ENCODE measurements around the gene LRRC28.
"Not testable (repeated sequence)": the region's sequence is repeated elsewhere in the genome, so short reads cannot be mapped to it uniquely, and the experiment has no call there.

The LRRC28 gene

DNA sequence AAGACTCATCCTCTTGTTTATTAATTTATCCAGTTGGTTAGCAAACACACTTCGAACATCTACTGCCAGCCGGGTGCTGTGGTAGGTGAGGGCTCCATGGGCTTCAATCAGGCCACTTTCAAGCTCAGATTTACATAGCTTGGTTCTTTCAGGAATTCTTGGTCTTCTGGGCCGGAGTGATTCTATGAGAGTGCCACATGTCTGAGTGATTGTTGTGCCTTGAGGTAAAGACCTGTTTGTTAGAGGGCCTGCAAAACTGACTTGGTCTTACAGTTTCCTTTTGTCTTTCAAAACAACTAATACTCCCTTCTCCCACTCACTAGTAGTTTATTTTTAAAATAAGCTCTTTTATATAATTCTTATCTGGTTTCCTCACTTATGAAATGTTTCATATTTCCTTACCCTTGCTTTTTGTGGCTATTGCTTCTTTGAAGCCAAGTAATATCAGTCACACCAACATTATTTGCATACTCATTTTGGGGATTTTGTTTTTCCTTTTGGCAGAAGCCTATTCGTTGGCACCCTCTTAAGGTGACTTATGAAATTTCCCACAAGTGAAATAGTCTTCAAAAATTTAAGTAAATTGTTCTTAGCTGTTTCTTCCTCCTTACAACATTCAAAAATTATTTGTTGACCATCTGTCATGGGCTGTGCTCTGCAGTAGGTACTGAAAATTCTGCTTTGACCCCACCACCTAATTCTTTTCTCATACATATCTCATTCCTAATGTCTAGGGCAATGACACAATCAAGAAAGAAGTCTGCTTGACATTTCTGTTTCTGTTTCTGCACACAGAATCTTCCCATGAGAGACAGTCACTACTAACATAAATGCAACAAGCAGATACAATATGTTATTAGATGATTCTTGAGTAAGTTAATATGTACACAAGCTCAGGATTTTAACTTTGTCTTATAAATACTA lies 120.2 kb downstream of the LRRC28 start:
- Histone ChIP-seq H3K4me1 (ENCODE audit: control insufficient read depth in 1 of 2, insufficient read depth in 2 of 2, low read length in 2 of 2) (no peaks in the 10 kb centered on the region), H3K27me3 (ENCODE audit: low read depth, low read length) (no peaks in the 10 kb centered on the region), H3K36me3 (ENCODE audit: control insufficient read depth in 1 of 2, insufficient read depth in 2 of 2, low read length in 2 of 2) (peaks cover 0 to 22% of the 10 kb centered on the region in 2 donors), H3K27ac (ENCODE audit: low read length) (no peak overlapping the region), H3K4me3 (ENCODE audit: low read depth in 1 of 2, low read length in 2 of 2) (no peak overlapping the region), H3K9me3 (ENCODE audit: control insufficient read depth in 1 of 2, low read length in 2 of 2) (peaks cover 0 to 10% of the 10 kb centered on the region in 2 donors)

DNA sequence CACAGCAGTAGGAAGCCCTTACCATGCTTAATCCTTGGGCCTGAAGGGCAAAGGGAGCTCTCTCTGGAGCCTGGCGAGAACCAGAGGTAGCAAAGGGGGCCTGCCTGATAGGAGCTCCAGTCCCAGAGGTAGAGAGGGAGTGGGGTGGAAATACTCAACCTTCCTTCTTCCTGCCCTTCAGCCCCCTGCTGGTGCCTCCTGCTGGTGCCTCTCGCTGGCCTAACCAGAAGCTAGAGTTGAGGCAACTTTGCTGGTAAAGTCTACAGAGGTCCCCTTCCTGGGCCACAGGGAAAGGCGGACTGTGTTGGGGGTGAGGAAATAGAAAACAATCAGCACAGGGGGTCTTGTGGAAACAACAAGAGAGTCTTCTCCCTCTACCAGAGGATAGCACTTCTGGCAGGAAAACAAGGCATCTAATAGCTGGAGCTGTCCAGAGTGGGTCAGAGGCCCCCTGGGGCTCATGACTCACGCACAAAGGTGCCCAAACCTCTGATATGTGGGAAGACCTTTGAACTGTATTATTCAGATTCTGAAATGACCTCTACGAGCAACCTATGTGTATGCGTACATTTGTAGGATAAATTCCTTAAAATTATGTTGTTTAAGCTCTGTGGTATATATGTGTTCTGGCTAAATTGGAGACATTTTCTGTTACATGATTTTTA lies 133.9 kb downstream of the LRRC28 start:
- peaks cover 5 to 8% of the 10 kb centered on the region in 2 donors for H3K4me1 ChIP-seq (ENCODE audit: control insufficient read depth in 1 of 2, insufficient read depth in 2 of 2, low read length in 2 of 2)
- no peaks in the 10 kb centered on the region for H3K9me3 ChIP-seq (ENCODE audit: control insufficient read depth in 1 of 2, low read length in 2 of 2)
- no peaks in the 10 kb centered on the region for H3K27me3 ChIP-seq (ENCODE audit: low read depth, low read length)
- H3K4me3 ChIP-seq (ENCODE audit: low read depth in 1 of 2, low read length in 2 of 2), result no peak overlapping the region
- peak overlapping the region; percentile 27 for H3K27ac ChIP-seq (ENCODE audit: low read length)
- no peaks in the 10 kb centered on the region for H3K36me3 ChIP-seq (ENCODE audit: control insufficient read depth in 1 of 2, insufficient read depth in 2 of 2, low read length in 2 of 2)

DNA sequence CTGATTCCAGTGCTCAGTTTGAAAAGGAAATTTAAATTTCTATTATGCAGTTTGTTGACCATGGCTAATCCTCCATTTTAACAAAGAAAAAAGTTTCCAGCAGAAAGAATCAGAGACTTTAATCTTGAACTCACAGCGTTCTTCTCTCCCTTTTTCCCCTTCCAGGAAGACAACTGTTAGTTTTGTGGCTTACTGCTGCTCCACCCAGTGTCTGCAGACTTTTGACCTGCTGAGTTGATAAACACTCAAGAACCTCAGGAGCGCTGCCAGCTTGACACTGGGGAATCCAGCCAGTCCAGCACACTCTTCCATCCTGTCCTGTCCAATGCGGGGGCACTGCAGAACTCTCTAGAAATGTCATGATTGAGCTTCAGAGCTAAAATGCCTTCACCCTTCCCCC lies 134.6 kb downstream of the LRRC28 start:
- H3K9me3 ChIP-seq (ENCODE audit: control insufficient read depth in 1 of 2, low read length in 2 of 2), result peaks cover 0 to under 1% of the 10 kb centered on the region in 2 donors
- H3K4me1 ChIP-seq (ENCODE audit: control insufficient read depth in 1 of 2, insufficient read depth in 2 of 2, low read length in 2 of 2), result peaks cover 5 to 8% of the 10 kb centered on the region in 2 donors
- no peak overlapping the region for H3K27ac ChIP-seq (ENCODE audit: low read length)
- no peak overlapping the region for H3K4me3 ChIP-seq (ENCODE audit: low read depth in 1 of 2, low read length in 2 of 2)
- H3K36me3 ChIP-seq (ENCODE audit: control insufficient read depth in 1 of 2, insufficient read depth in 2 of 2, low read length in 2 of 2), result no peaks in the 10 kb centered on the region
- no peaks in the 10 kb centered on the region for H3K27me3 ChIP-seq (ENCODE audit: low read depth, low read length)

- H3K27ac ChIP-seq (ENCODE audit: low read length), result no peak overlapping the region
These were observed 135.1 kb downstream of the LRRC28 start for GRCh38 chr15:99386391-99386790.

DNA sequence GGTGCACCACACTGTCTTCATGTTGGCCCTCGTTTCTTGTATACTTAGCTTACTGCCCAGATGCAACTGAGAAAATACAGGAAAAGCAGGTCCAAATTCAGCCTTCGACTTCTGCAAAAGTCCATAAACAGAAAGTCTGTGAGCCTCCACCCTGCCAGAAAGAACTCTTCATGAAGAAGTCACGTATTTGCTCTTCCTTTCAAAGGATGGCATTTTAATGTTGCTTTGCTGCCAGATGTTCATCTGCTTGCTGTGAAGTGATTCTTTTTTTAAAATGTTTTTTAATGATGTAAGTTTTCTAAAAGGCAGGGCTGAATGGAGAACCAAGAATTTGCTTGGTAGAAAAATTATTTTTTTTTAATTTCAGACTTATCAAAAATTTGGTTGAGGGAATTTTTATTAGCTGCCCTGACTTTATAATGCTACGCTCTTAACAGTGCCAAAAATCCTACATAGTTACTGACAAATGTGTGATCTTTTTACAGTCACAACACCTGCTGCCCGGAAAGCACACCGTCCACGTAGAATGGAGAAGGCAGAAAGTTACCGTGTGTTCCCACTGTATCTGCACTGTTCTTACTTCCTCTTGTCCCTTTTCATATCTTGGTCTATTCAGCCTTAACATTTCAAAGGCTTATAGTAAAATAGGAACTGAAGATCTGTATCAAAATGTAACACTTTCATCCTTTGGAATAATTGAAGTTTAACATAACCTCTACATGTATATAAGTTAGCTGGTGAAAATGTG lies 136.3 kb downstream of the LRRC28 start:
- Histone ChIP-seq H3K27me3 (ENCODE audit: low read depth, low read length) (no peaks in the 10 kb centered on the region), H3K36me3 (ENCODE audit: control insufficient read depth in 1 of 2, insufficient read depth in 2 of 2, low read length in 2 of 2) (no peaks in the 10 kb centered on the region), H3K27ac (ENCODE audit: low read length) (no peak overlapping the region), H3K9me3 (ENCODE audit: control insufficient read depth in 1 of 2, low read length in 2 of 2) (peaks cover 0 to 6% of the 10 kb centered on the region in 2 donors), H3K4me3 (ENCODE audit: low read depth in 1 of 2, low read length in 2 of 2) (no peak overlapping the region), H3K4me1 (ENCODE audit: control insufficient read depth in 1 of 2, insufficient read depth in 2 of 2, low read length in 2 of 2) (peaks cover 5 to 8% of the 10 kb centered on the region in 2 donors)

More at GRCh38 chr15:99386391-99386790, 135.1 kb downstream of the LRRC28 start:
- Histone ChIP-seq H3K27me3 (ENCODE audit: low read depth, low read length) (no peaks in the 10 kb centered on the region), H3K36me3 (ENCODE audit: control insufficient read depth in 1 of 2, insufficient read depth in 2 of 2, low read length in 2 of 2) (no peaks in the 10 kb centered on the region), H3K4me3 (ENCODE audit: low read depth in 1 of 2, low read length in 2 of 2) (no peak overlapping the region), H3K9me3 (ENCODE audit: control insufficient read depth in 1 of 2, low read length in 2 of 2) (peaks cover 0 to 3% of the 10 kb centered on the region in 2 donors), H3K4me1 (ENCODE audit: control insufficient read depth in 1 of 2, insufficient read depth in 2 of 2, low read length in 2 of 2) (peaks cover 5 to 8% of the 10 kb centered on the region in 2 donors)

- H3K9me3 ChIP-seq (ENCODE audit: control insufficient read depth in 1 of 2, low read length in 2 of 2), result peaks cover 0 to 6% of the 10 kb centered on the region in 2 donors
- no peaks in the 10 kb centered on the region for H3K27me3 ChIP-seq (ENCODE audit: low read depth, low read length)
- no peak overlapping the region for H3K4me3 ChIP-seq (ENCODE audit: low read depth in 1 of 2, low read length in 2 of 2)
- H3K27ac ChIP-seq (ENCODE audit: low read length), result no peak overlapping the region
- H3K36me3 ChIP-seq (ENCODE audit: control insufficient read depth in 1 of 2, insufficient read depth in 2 of 2, low read length in 2 of 2), result no peaks in the 10 kb centered on the region
- H3K4me1 ChIP-seq (ENCODE audit: control insufficient read depth in 1 of 2, insufficient read depth in 2 of 2, low read length in 2 of 2), result peaks cover 3 to 5% of the 10 kb centered on the region in 2 donors
These were observed 139.4 kb downstream of the LRRC28 start for GRCh38 chr15:99390667-99391066.

DNA sequence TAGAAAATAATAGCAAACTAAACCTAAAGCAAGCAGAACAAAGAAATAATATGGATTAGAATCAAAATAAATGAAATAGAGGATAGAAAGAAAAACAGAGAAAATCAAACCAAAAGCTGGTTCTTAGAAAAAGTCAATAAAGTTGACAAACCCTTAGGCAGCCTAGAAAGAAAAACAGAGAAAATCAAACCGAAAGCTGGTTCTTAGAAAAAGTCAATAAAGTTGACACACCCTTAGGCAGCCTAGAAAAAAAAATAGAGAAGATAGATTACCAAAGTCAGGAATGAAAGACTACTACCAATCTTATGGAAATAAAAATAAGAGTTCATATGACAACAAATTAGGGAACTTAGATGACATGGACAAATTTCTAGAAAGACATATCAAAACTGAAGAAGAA lies 142.4 kb downstream of the LRRC28 start:
- Histone ChIP-seq H3K36me3 (ENCODE audit: control insufficient read depth in 1 of 2, insufficient read depth in 2 of 2, low read length in 2 of 2) (no peaks in the 10 kb centered on the region), H3K4me1 (ENCODE audit: control insufficient read depth in 1 of 2, insufficient read depth in 2 of 2, low read length in 2 of 2) (no peaks in the 10 kb centered on the region), H3K9me3 (ENCODE audit: control insufficient read depth in 1 of 2, low read length in 2 of 2) (peaks cover 0 to 6% of the 10 kb centered on the region in 2 donors), H3K27ac (ENCODE audit: low read length) (no peak overlapping the region), H3K4me3 (ENCODE audit: low read depth in 1 of 2, low read length in 2 of 2) (no peak overlapping the region), H3K27me3 (ENCODE audit: low read depth, low read length) (no peaks in the 10 kb centered on the region)

DNA sequence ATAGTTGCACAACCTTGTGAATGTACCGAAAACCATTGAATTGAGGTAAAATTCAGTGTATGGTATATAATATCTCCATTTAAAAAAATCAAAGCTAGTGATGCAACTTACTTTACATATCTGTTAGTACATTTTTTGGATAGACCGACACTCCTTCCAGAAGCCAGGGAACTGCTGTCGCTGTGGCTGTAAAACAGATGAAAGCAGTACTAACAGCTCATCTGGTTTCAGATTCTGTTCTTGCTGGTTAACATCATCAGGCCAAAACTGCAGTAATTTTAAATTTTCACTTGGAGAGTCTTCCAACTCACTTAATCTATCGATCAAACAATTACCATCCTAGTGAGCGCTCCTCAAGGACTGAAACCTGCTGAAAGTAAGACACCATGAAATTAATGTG lies 145.1 kb downstream of the LRRC28 start:
- H3K4me3 ChIP-seq (ENCODE audit: low read depth in 1 of 2, low read length in 2 of 2), result no peak overlapping the region
- H3K4me1 ChIP-seq (ENCODE audit: control insufficient read depth in 1 of 2, insufficient read depth in 2 of 2, low read length in 2 of 2), result no peaks in the 10 kb centered on the region
- H3K9me3 ChIP-seq (ENCODE audit: control insufficient read depth in 1 of 2, low read length in 2 of 2), result peaks cover 0 to 4% of the 10 kb centered on the region in 2 donors
- H3K27me3 ChIP-seq (ENCODE audit: low read depth, low read length), result no peaks in the 10 kb centered on the region
- H3K36me3 ChIP-seq (ENCODE audit: control insufficient read depth in 1 of 2, insufficient read depth in 2 of 2, low read length in 2 of 2), result no peaks in the 10 kb centered on the region
- no peak overlapping the region for H3K27ac ChIP-seq (ENCODE audit: low read length)

GRCh38 chr15:99399061-99399460 lies 147.8 kb downstream of the LRRC28 start:
- no peak overlapping the region for H3K4me3 ChIP-seq (ENCODE audit: low read depth in 1 of 2, low read length in 2 of 2)
- no peaks in the 10 kb centered on the region for H3K36me3 ChIP-seq (ENCODE audit: control insufficient read depth in 1 of 2, insufficient read depth in 2 of 2, low read length in 2 of 2)
- peaks cover 0 to 8% of the 10 kb centered on the region in 2 donors for H3K4me1 ChIP-seq (ENCODE audit: control insufficient read depth in 1 of 2, insufficient read depth in 2 of 2, low read length in 2 of 2)
- H3K27me3 ChIP-seq (ENCODE audit: low read depth, low read length), result no peaks in the 10 kb centered on the region
- no peak overlapping the region for H3K27ac ChIP-seq (ENCODE audit: low read length)
- no peaks in the 10 kb centered on the region for H3K9me3 ChIP-seq (ENCODE audit: control insufficient read depth in 1 of 2, low read length in 2 of 2)

- Histone ChIP-seq H3K27me3 (ENCODE audit: low read depth, low read length) (no peaks in the 10 kb centered on the region), H3K9me3 (ENCODE audit: control insufficient read depth in 1 of 2, low read length in 2 of 2) (no peaks in the 10 kb centered on the region), H3K36me3 (ENCODE audit: control insufficient read depth in 1 of 2, insufficient read depth in 2 of 2, low read length in 2 of 2) (no peaks in the 10 kb centered on the region), H3K4me3 (ENCODE audit: low read depth in 1 of 2, low read length in 2 of 2) (no peak overlapping the region), H3K27ac (ENCODE audit: low read length) (no peak overlapping the region), H3K4me1 (ENCODE audit: control insufficient read depth in 1 of 2, insufficient read depth in 2 of 2, low read length in 2 of 2) (peaks cover 0 to 8% of the 10 kb centered on the region in 2 donors)
These were observed 148.3 kb downstream of the LRRC28 start for GRCh38 chr15:99399618-99400017.

GRCh38 chr15:99401216-99401615 lies 149.9 kb downstream of the LRRC28 start:
- H3K27ac ChIP-seq (ENCODE audit: low read length); H3K36me3 ChIP-seq (ENCODE audit: control insufficient read depth in 1 of 2, insufficient read depth in 2 of 2, low read length in 2 of 2); H3K4me3 ChIP-seq (ENCODE audit: low read depth in 1 of 2, low read length in 2 of 2); H3K27me3 ChIP-seq (ENCODE audit: low read depth, low read length); H3K4me1 ChIP-seq (ENCODE audit: control insufficient read depth in 1 of 2, insufficient read depth in 2 of 2, low read length in 2 of 2); H3K9me3 ChIP-seq (ENCODE audit: control insufficient read depth in 1 of 2, low read length in 2 of 2): not testable (repeated sequence)
